Measurements from ENCODE around the gene GJB5. TPM values are rescaled to one million over a fixed set of nuclear protein-coding genes. Genes with fewer than 3 reads are reported as not detected.
A peak's percentile ranks its signal among the peaks of the same experiment; 100 is the strongest.
"Not testable (repeated sequence)": the region's sequence is repeated elsewhere in the genome, so short reads cannot be mapped to it uniquely, and the experiment has no call there.

GJB5 gene
- total RNA-seq, 1 donor: not detected

GRCh38 chr1:34773114-34773513, 18.3 kb downstream of the GJB5 start:
- DNase-seq (ENCODE audit: low read depth in 2 of 3, low spot score in 2 of 3): not testable (repeated sequence)

DNA sequence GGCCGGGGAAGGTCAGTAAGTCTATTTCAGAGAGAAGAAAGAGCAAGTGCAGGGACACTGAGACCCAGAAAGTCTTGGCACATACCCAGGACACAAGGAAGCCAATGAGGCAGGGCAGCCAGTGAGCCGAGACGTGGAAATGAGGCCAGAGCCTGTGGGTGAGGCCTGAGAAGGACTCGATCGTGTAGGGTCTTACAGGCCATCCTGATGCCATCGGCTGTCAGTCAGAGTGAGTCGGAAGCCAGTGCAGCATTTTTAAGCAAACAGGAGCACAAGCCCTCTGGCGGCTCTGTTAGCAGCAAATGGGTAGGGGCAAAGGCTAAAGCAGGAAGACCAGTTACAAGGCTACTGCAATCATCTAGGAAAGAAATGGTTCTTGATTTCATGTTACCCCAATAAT, 20.1 kb downstream of the GJB5 start:
- DNase-seq (ENCODE audit: low read depth in 2 of 3, low spot score in 2 of 3): no peak

DNA sequence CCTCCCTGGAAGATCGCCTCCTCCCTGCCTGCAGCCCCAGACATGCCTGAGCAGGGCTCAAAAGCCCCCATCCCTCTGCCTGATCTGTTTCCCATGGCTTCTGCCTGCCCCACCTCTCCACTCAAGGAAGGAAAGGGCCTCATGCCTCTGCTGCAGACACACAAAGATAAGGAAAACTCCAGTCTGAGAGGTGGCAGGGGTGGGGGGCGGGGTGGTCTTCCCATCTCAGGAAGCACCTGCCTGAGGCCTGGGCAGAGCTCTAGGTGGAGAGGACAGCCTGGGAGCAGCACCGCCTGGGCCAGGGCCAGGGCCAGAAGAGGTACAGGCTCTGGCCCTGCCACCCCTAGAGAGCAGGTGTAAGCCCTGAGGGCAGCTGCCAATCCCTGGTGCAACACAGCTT, 22.1 kb downstream of the GJB5 start:
- no peak for DNase-seq (ENCODE audit: low read depth in 2 of 3, low spot score in 2 of 3)

- no peak for DNase-seq (ENCODE audit: low read depth in 2 of 3, low spot score in 2 of 3)
Observed at GRCh38 chr1:34777519-34778321, 22.9 kb downstream of the GJB5 start.

DNA sequence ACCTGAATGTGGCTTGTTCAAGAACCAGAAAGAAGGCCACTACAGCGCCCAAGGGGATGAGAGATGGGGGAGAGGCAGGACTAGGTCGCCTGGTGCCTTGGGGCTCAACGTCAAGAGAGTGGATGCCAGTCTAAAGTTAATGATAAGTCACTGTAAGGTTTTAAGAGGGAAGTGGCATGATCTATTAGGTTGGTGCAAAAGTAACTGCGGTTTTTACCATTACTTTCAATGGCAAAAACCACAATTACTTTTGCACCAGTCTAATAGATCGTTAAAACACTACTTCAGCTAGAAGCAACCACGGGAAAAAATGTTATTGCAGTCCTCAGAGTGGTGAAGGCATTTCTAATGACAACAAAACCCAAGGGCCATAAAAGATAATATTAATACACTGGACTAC, 23.5 kb downstream of the GJB5 start:
- DNase-seq (ENCODE audit: low read depth in 2 of 3, low spot score in 2 of 3): no peak

- DNase-seq (ENCODE audit: low read depth in 2 of 3, low spot score in 2 of 3): no peak
Observed at GRCh38 chr1:34779005-34779404, 24.2 kb downstream of the GJB5 start.

- DNase-seq (ENCODE audit: low read depth in 2 of 3, low spot score in 2 of 3): no peak
Observed at GRCh38 chr1:34779526-34779925, 24.7 kb downstream of the GJB5 start.

DNA sequence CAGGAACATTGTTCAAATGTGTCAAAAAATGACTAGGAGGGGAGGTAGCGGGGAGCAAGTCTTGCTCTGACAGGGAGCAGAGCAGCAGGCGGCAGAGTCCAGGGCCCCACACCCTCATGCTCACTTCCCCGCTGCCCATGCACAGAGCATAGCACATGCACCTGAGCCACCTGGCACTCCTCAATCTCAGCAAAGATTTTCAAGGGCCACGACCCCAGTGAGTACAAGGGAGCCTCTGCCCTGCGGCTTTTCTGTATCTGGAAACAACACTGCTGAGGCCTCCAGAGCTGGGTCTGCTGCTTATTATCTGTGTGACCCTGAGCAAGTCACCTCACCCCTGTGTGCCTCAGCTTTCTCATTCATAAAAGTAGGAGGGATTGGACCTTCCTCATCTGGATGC, 25.1 kb downstream of the GJB5 start:
- no peak for DNase-seq (ENCODE audit: low read depth in 2 of 3, low spot score in 2 of 3)

GRCh38 chr1:34780528-34780927, 25.7 kb downstream of the GJB5 start:
- no peak for DNase-seq (ENCODE audit: low read depth in 2 of 3, low spot score in 2 of 3)

DNA sequence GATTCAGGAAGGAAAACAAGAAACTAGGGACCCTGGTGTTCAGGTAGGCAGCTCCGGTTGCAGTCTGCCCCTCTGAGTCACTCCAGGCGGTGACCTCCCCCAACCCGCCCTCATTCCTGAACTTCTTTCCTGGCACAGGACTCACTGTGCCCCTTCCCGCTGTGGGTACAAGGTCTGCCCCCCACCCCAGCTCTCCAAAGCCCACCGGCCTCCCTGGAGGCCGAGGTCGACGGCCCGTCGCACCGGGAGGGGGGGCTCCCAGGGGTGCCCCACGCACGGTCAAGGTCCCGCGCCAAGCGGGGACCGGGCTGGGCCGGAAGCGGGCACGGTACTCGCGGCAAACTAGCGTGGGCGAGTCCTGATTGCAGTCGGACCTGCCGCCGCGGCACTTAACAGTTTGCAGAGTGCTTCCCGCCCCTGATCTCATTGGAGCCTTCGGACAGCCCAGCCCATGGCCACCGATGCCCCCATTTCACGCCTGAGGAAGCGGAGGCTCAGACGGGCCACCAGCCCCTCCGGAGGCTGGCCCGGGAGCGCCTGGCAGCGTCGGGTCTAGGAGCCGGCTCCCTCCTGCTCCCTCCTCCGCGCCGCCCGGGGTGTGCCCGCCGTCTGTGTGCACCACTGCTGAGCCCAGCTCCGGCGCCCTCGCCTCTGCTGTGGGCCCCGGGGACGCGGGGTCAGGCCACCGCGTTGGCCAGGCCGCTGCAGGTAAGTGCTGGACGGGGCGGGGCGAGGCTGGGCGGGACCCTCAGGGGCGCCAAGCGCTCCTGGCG, 26.4 kb downstream of the GJB5 start, which contains the start of gene GJB3:
Gene GJB3 (plus strand): TSS at position 144 of the 773 bp plus-strand sequence. CDS start 3,549 bp downstream, outside the sequence.
- no peak for DNase-seq (ENCODE audit: low read depth in 2 of 3, low spot score in 2 of 3)

DNA sequence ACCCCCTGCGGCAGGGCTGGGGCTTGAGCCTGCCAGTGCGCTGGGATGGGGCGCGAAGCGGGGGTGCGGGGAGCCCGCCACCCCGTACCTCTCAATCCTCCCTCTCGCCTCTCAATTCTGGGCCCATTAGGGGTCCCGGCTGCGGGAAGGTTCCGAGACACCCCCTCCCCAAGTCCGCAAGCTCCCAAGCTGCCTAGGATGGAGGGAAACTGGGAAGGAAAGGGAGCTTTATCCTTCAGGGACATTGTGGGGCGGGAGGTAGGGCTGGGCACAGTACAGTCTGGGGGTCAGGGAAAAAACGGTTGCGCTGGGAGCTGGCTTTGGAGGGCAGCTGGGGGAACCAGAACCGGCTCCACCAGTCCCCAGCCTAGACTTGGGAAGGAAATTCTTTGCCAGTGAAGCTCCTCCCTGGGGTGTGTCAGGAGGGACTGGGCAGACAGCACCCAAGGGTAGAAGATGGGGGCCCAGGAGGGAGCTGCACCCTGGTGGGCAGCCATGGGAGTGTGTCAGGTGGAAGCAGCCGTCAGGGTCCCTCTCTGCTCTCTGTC, 27.1 kb downstream of the GJB5 start:
- DNase-seq (ENCODE audit: low read depth in 2 of 3, low spot score in 2 of 3): no peak

GRCh38 chr1:34784751-34785221, 29.9 kb downstream of the GJB5 start:
- DNase-seq (ENCODE audit: low read depth in 2 of 3, low spot score in 2 of 3): no peak

GRCh38 chr1:34785231-34785874, 30.5 kb downstream of the GJB5 start:
- no peak for DNase-seq (ENCODE audit: low read depth in 2 of 3, low spot score in 2 of 3)

- no peak for DNase-seq (ENCODE audit: low read depth in 2 of 3, low spot score in 2 of 3)
Observed at GRCh38 chr1:34785875-34786470, 31.1 kb downstream of the GJB5 start.

- DNase-seq (ENCODE audit: low read depth in 2 of 3, low spot score in 2 of 3): peak; percentile 14 to 83 (median 65)
Observed at GRCh38 chr1:34786521-34787325, 31.9 kb downstream of the GJB5 start.

- DNase-seq (ENCODE audit: low read depth in 2 of 3, low spot score in 2 of 3): peak in 1 of 3 donors; percentile 35
Observed at GRCh38 chr1:34787461-34788420, 32.9 kb downstream of the GJB5 start.

GRCh38 chr1:34790985-34791384, 36.1 kb downstream of the GJB5 start:
- no peak for DNase-seq (ENCODE audit: low read depth in 2 of 3, low spot score in 2 of 3)

DNA sequence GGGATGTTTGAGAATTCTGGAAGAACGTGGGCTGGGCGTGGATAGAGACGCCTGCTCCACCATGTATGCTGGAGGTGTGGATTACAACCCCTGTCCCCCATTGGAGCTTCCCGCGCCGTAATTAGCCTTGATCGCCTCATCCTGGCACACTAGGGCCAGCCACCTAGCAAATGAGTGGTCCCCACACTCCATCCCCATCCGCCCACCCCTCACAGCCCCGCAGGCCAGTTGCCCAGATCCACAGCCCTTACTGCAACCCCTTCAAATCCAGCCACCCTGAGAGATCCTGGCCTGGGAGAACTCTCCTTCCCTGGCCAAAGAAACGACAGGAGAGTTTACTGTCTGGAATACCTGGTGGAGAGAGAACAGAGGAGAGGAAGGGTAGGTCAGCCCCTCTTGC, 37.6 kb downstream of the GJB5 start:
- no peak for DNase-seq (ENCODE audit: low read depth in 2 of 3, low spot score in 2 of 3)
